ENCODE results near the gene ZDHHC8.

The ZDHHC8 gene

GRCh38 chr22:20110359-20110985, 21.1 kb upstream of the ZDHHC8 start:
- Histone ChIP-seq H3K9ac (ENCODE audit: low read length) (no peak overlapping the region), H3K4me3 (ENCODE audit: low read depth, low read length) (no peak overlapping the region), H3K27me3 (ENCODE audit: control insufficient read depth, insufficient read depth, low read length) (no peaks in the 10 kb centered on the region), H3K36me3 (ENCODE audit: control insufficient read depth, insufficient read depth, low read length) (peaks cover 97% of the 10 kb centered on the region), H3K9me3 (ENCODE audit: control insufficient read depth, insufficient read depth, low read depth, low read length) (no peaks in the 10 kb centered on the region), H3K27ac (ENCODE audit: low read depth, low read length) (no peak overlapping the region), H3K4me1 (ENCODE audit: control insufficient read depth, insufficient read depth, low read length) (no peaks in the 10 kb centered on the region; the same call in 1 of the 2 replicates)

GRCh38 chr22:20111045-20111688, 20.4 kb upstream of the ZDHHC8 start:
- Histone ChIP-seq H3K36me3 (ENCODE audit: control insufficient read depth, insufficient read depth, low read length) (peaks cover 96% of the 10 kb centered on the region), H3K9ac (ENCODE audit: low read length) (no peak overlapping the region), H3K27ac (ENCODE audit: low read depth, low read length) (no peak overlapping the region), H3K4me3 (ENCODE audit: low read depth, low read length) (no peak overlapping the region), H3K27me3 (ENCODE audit: control insufficient read depth, insufficient read depth, low read length) (no peaks in the 10 kb centered on the region), H3K4me1 (ENCODE audit: control insufficient read depth, insufficient read depth, low read length) (no peaks in the 10 kb centered on the region; the same call in 1 of the 2 replicates), H3K9me3 (ENCODE audit: control insufficient read depth, insufficient read depth, low read depth, low read length) (no peaks in the 10 kb centered on the region)

GRCh38 chr22:20111689-20112622, 19.6 kb upstream of the ZDHHC8 start:
- H3K27me3 ChIP-seq (ENCODE audit: control insufficient read depth, insufficient read depth, low read length) = no peaks in the 10 kb centered on the region
- H3K4me3 ChIP-seq (ENCODE audit: low read depth, low read length) = no peak overlapping the region
- no peak overlapping the region for H3K27ac ChIP-seq (ENCODE audit: low read depth, low read length)
- H3K9ac ChIP-seq (ENCODE audit: low read length) = no peak overlapping the region
- H3K9me3 ChIP-seq (ENCODE audit: control insufficient read depth, insufficient read depth, low read depth, low read length) = no peaks in the 10 kb centered on the region
- peaks cover 89% of the 10 kb centered on the region for H3K36me3 ChIP-seq (ENCODE audit: control insufficient read depth, insufficient read depth, low read length)
- H3K4me1 ChIP-seq (ENCODE audit: control insufficient read depth, insufficient read depth, low read length) = no peaks in the 10 kb centered on the region; the same call in 1 of the 2 replicates

- Histone ChIP-seq H3K4me3 (ENCODE audit: low read depth, low read length) (no peak overlapping the region), H3K27ac (ENCODE audit: low read depth, low read length) (no peak overlapping the region), H3K9ac (ENCODE audit: low read length) (no peak overlapping the region), H3K36me3 (ENCODE audit: control insufficient read depth, insufficient read depth, low read length) (peaks cover 79% of the 10 kb centered on the region), H3K4me1 (ENCODE audit: control insufficient read depth, insufficient read depth, low read length) (no peaks in the 10 kb centered on the region; the same call in 1 of the 2 replicates), H3K27me3 (ENCODE audit: control insufficient read depth, insufficient read depth, low read length) (no peaks in the 10 kb centered on the region), H3K9me3 (ENCODE audit: control insufficient read depth, insufficient read depth, low read depth, low read length) (no peaks in the 10 kb centered on the region)
Measured at GRCh38 chr22:20112623-20113511, 18.7 kb upstream of the ZDHHC8 start.

- Histone ChIP-seq H3K27me3 (ENCODE audit: control insufficient read depth, insufficient read depth, low read length) (no peaks in the 10 kb centered on the region), H3K9me3 (ENCODE audit: control insufficient read depth, insufficient read depth, low read depth, low read length) (no peaks in the 10 kb centered on the region), H3K4me3 (ENCODE audit: low read depth, low read length) (no peak overlapping the region), H3K9ac (ENCODE audit: low read length) (no peak overlapping the region), H3K36me3 (ENCODE audit: control insufficient read depth, insufficient read depth, low read length) (peaks cover 76% of the 10 kb centered on the region), H3K27ac (ENCODE audit: low read depth, low read length) (no peak overlapping the region), H3K4me1 (ENCODE audit: control insufficient read depth, insufficient read depth, low read length) (peaks cover 3% of the 10 kb centered on the region)
Measured at GRCh38 chr22:20113551-20114310, 17.9 kb upstream of the ZDHHC8 start.

GRCh38 chr22:20114506-20115475, 16.8 kb upstream of the ZDHHC8 start:
- Histone ChIP-seq H3K4me3 (ENCODE audit: low read depth, low read length) (no peak overlapping the region), H3K36me3 (ENCODE audit: control insufficient read depth, insufficient read depth, low read length) (peaks cover 76% of the 10 kb centered on the region), H3K27ac (ENCODE audit: low read depth, low read length) (no peak overlapping the region), H3K9me3 (ENCODE audit: control insufficient read depth, insufficient read depth, low read depth, low read length) (no peaks in the 10 kb centered on the region), H3K4me1 (ENCODE audit: control insufficient read depth, insufficient read depth, low read length) (peaks cover 8% of the 10 kb centered on the region), H3K27me3 (ENCODE audit: control insufficient read depth, insufficient read depth, low read length) (no peaks in the 10 kb centered on the region), H3K9ac (ENCODE audit: low read length) (no peak overlapping the region)

- H3K27ac ChIP-seq (ENCODE audit: low read depth, low read length) = peak within 1 kb of the TSS; percentile 91
- peaks cover 8% of the 10 kb centered on the region for H3K4me1 ChIP-seq (ENCODE audit: control insufficient read depth, insufficient read depth, low read length)
- no peaks in the 10 kb centered on the region for H3K27me3 ChIP-seq (ENCODE audit: control insufficient read depth, insufficient read depth, low read length)
- H3K4me3 ChIP-seq (ENCODE audit: low read depth, low read length) = peak within 1 kb of the TSS; percentile 100
- no peaks in the 10 kb centered on the region for H3K9me3 ChIP-seq (ENCODE audit: control insufficient read depth, insufficient read depth, low read depth, low read length)
- H3K36me3 ChIP-seq (ENCODE audit: control insufficient read depth, insufficient read depth, low read length) = peaks cover 76% of the 10 kb centered on the region
- H3K9ac ChIP-seq (ENCODE audit: low read length) = peak within 1 kb of the TSS; percentile 99
Measured at GRCh38 chr22:20115691-20116375, 15.8 kb upstream of the ZDHHC8 start, which contains the start of gene RANBP1. Gene RANBP1 (plus strand): TSS chr22:20116104. CDS start chr22:20116185, 81 bp downstream.

- H3K27ac ChIP-seq (ENCODE audit: low read depth, low read length) = peak overlapping the region; percentile 91
- H3K9me3 ChIP-seq (ENCODE audit: control insufficient read depth, insufficient read depth, low read depth, low read length) = no peaks in the 10 kb centered on the region
- no peaks in the 10 kb centered on the region for H3K27me3 ChIP-seq (ENCODE audit: control insufficient read depth, insufficient read depth, low read length)
- peaks cover 8% of the 10 kb centered on the region for H3K4me1 ChIP-seq (ENCODE audit: control insufficient read depth, insufficient read depth, low read length)
- peaks cover 76% of the 10 kb centered on the region for H3K36me3 ChIP-seq (ENCODE audit: control insufficient read depth, insufficient read depth, low read length)
- H3K9ac ChIP-seq (ENCODE audit: low read length) = peak overlapping the region; percentile 99
- peak overlapping the region; percentile 100 for H3K4me3 ChIP-seq (ENCODE audit: low read depth, low read length)
Measured at GRCh38 chr22:20116376-20116950, 15.1 kb upstream of the ZDHHC8 start.
